ENCODE data around the gene CYP2C19.

- TF ChIP-seq CTCF (conservative IDR thresholded peaks at IDR 0.05): no peak
- no peak for TF ChIP-seq ZFX (IDR thresholded peaks at IDR 0.05)
Measured at GRCh38 chr10:94760586-94761178, 1.8 kb upstream of the CYP2C19 start.

Data from C4-2B (cell line).